ENCODE measurements around the gene ARG2. TPM values are rescaled to one million over a fixed set of nuclear protein-coding genes. Genes with fewer than 3 reads are reported as not detected.

The ARG2 gene
- total and polyA plus RNA-seq, 9 of the 15 experiments (the other 6 are each of a cell fraction or from before 2014, with no cell fraction given): 6.2 to 75.0 (median 17.8) TPM

DNA sequence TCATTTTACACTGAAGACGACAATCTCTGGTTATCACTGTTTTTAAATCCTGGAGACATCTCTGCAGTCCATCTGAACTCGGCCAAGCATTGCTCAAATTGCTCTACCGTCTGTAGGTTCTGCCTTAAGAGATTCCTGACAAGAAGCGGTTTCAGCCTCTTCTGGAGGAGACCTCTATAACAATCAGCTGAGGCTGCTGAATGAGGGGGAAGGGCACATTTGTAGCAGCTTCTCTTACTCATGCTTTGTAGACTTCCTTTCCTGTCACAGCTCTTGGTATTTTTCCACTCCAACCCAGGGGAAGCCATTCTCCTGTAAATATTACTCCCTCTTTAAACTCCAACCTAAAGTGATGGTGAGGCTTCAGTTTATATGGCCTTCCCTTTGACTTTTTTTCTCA lies 3.0 kb downstream of the ARG2 start (continued):
- TF ChIP-seq CREB1 (IDR thresholded peaks at IDR 0.05) (no peak), CREB1 (CRISPR knock-in tag; IDR thresholded peaks at IDR 0.05) (0 out of 2 replicates have a peak, but pooled peaks have one; percentile 26), SIX5 (IDR thresholded peaks at IDR 0.05; ENCODE audit: borderline replicate concordance in 1 of 2, insufficient read depth in 1 of 2, low read depth in 1 of 2, low read length in 2 of 2) (no peak), ZNF717 (CRISPR knock-in tag; IDR thresholded peaks at IDR 0.05) (no peak), FOSL1 (tag; conservative IDR thresholded peaks at IDR 0.05) (peak; percentile 34), ELF4 (CRISPR knock-in tag; IDR thresholded peaks at IDR 0.05) (no peak), TEAD4 (IDR thresholded peaks at IDR 0.05; ENCODE audit: low read length) (peak; percentile 30; the same call in 1 of the 2 replicates), TEAD4 (CRISPR knock-in tag; IDR thresholded peaks at IDR 0.05; ENCODE audit: borderline replicate concordance) (no peak), ZSCAN29 (IDR thresholded peaks at IDR 0.05) (no peak), ZNF644 (tag; IDR thresholded peaks at IDR 0.05; ENCODE audit: low read depth) (no peak), SPI1 (IDR thresholded peaks at IDR 0.05; ENCODE audit: borderline replicate concordance, low read depth, low read length) (0 out of 2 replicates have a peak, but pooled peaks have one; percentile 20), DPF2 (IDR thresholded peaks at IDR 0.05) (no peak), RCOR1 (IDR thresholded peaks at IDR 0.05; ENCODE audit: borderline replicate concordance in 1 of 2, low read depth in 2 of 2, low read length in 2 of 2) (no peak; a peak in 1 of 4 replicates), YBX1 (IDR thresholded peaks at IDR 0.05) (no peak), ZNF121 (CRISPR knock-in tag; conservative IDR thresholded peaks at IDR 0.05) (no peak), RFX1 (IDR thresholded peaks at IDR 0.05) (no peak), NFIC (IDR thresholded peaks at IDR 0.05) (no peak), SMARCC2 (IDR thresholded peaks at IDR 0.05; ENCODE audit: low read depth) (no peak), ZKSCAN3 (CRISPR knock-in tag; IDR thresholded peaks at IDR 0.05) (no peak), SMAD4 (CRISPR knock-in tag; conservative IDR thresholded peaks at IDR 0.05) (peak; percentile 53; the same call in 1 of the 2 replicates)
- TF ChIP-seq, protein P1, sequence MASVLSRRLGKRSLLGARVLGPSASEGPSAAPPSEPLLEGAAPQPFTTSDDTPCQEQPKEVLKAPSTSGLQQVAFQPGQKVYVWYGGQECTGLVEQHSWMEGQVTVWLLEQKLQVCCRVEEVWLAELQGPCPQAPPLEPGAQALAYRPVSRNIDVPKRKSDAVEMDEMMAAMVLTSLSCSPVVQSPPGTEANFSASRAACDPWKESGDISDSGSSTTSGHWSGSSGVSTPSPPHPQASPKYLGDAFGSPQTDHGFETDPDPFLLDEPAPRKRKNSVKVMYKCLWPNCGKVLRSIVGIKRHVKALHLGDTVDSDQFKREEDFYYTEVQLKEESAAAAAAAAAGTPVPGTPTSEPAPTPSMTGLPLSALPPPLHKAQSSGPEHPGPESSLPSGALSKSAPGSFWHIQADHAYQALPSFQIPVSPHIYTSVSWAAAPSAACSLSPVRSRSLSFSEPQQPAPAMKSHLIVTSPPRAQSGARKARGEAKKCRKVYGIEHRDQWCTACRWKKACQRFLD (CRISPR knock-in tag; IDR thresholded peaks at IDR 0.05): no peak
- TF ChIP-seq, protein P2, sequence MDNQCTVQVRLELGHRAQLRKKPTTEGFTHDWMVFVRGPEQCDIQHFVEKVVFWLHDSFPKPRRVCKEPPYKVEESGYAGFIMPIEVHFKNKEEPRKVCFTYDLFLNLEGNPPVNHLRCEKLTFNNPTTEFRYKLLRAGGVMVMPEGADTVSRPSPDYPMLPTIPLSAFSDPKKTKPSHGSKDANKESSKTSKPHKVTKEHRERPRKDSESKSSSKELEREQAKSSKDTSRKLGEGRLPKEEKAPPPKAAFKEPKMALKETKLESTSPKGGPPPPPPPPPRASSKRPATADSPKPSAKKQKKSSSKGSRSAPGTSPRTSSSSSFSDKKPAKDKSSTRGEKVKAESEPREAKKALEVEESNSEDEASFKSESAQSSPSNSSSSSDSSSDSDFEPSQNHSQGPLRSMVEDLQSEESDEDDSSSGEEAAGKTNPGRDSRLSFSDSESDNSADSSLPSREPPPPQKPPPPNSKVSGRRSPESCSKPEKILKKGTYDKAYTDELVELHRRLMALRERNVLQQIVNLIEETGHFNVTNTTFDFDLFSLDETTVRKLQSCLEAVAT (IDR thresholded peaks at IDR 0.05): no peak
- TF ChIP-seq, protein P3, sequence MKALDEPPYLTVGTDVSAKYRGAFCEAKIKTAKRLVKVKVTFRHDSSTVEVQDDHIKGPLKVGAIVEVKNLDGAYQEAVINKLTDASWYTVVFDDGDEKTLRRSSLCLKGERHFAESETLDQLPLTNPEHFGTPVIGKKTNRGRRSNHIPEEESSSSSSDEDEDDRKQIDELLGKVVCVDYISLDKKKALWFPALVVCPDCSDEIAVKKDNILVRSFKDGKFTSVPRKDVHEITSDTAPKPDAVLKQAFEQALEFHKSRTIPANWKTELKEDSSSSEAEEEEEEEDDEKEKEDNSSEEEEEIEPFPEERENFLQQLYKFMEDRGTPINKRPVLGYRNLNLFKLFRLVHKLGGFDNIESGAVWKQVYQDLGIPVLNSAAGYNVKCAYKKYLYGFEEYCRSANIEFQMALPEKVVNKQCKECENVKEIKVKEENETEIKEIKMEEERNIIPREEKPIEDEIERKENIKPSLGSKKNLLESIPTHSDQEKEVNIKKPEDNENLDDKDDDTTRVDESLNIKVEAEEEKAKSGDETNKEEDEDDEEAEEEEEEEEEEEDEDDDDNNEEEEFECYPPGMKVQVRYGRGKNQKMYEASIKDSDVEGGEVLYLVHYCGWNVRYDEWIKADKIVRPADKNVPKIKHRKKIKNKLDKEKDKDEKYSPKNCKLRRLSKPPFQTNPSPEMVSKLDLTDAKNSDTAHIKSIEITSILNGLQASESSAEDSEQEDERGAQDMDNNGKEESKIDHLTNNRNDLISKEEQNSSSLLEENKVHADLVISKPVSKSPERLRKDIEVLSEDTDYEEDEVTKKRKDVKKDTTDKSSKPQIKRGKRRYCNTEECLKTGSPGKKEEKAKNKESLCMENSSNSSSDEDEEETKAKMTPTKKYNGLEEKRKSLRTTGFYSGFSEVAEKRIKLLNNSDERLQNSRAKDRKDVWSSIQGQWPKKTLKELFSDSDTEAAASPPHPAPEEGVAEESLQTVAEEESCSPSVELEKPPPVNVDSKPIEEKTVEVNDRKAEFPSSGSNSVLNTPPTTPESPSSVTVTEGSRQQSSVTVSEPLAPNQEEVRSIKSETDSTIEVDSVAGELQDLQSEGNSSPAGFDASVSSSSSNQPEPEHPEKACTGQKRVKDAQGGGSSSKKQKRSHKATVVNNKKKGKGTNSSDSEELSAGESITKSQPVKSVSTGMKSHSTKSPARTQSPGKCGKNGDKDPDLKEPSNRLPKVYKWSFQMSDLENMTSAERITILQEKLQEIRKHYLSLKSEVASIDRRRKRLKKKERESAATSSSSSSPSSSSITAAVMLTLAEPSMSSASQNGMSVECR (CRISPR knock-in tag; IDR thresholded peaks at IDR 0.05): no peak
- TF ChIP-seq, protein P4, sequence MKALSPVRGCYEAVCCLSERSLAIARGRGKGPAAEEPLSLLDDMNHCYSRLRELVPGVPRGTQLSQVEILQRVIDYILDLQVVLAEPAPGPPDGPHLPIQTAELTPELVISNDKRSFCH (CRISPR knock-in tag; IDR thresholded peaks at IDR 0.05): no peak
- TF ChIP-seq, protein P4 (tag; IDR thresholded peaks at IDR 0.05): no peak
